Hypothalamus (tissue), 51 donors: ENCODE results near the gene SF3A1.

Experiments used
- DNase-seq, 51 donors: peaks; one replicate each; lab custom pipeline; 2025; lab: John Stamatoyannopoulos, UW

The SF3A1 gene

GRCh38 chr22:30308518-30309230 is 48.0 kb downstream of the SF3A1 start:
- DNase-seq: no peak

GRCh38 chr22:30308093-30308492 is 48.6 kb downstream of the SF3A1 start:
- no peak for DNase-seq

GRCh38 chr22:30307041-30307574 is 49.6 kb downstream of the SF3A1 start:
- no peak for DNase-seq

GRCh38 chr22:30306627-30307011 is 50.1 kb downstream of the SF3A1 start:
- peak in 1 of 51 donors; percentile 10 for DNase-seq

GRCh38 chr22:30305906-30306626 is 50.6 kb downstream of the SF3A1 start:
- no peak for DNase-seq

- DNase-seq: peak in 17 of 51 donors; percentile 7 to 44 (median 19)
These were observed 51.2 kb downstream of the SF3A1 start for GRCh38 chr22:30305519-30305905.

GRCh38 chr22:30304495-30305244 is 52.0 kb downstream of the SF3A1 start:
- DNase-seq: peak in 11 of 51 donors; percentile 14 to 37 (median 24)

GRCh38 chr22:30302810-30303138 is 53.9 kb downstream of the SF3A1 start:
- no peak for DNase-seq

- DNase-seq: peak in 10 of 51 donors; percentile 14 to 39 (median 21)
These were observed 54.5 kb downstream of the SF3A1 start for GRCh38 chr22:30301995-30302809.

GRCh38 chr22:30299322-30299721 is 57.4 kb downstream of the SF3A1 start:
- no peak for DNase-seq

GRCh38 chr22:30297991-30298701 is 58.5 kb downstream of the SF3A1 start:
- DNase-seq: no peak

- DNase-seq: no peak
These were observed 59.3 kb downstream of the SF3A1 start for GRCh38 chr22:30297276-30297990.

GRCh38 chr22:30296833-30297232 is 59.9 kb downstream of the SF3A1 start:
- DNase-seq: no peak

- DNase-seq: no peak
These were observed 60.4 kb downstream of the SF3A1 start for GRCh38 chr22:30296324-30296723.

GRCh38 chr22:30295576-30295975 is 61.1 kb downstream of the SF3A1 start:
- no peak for DNase-seq

GRCh38 chr22:30294830-30295229 is 61.9 kb downstream of the SF3A1 start:
- DNase-seq: no peak

GRCh38 chr22:30294066-30294465 is 62.6 kb downstream of the SF3A1 start:
- no peak for DNase-seq

GRCh38 chr22:30293026-30293425 is 63.7 kb downstream of the SF3A1 start:
- DNase-seq: no peak
